ENCODE data around the gene NEXN.

The NEXN gene

GRCh38 chr1:77983997-77984355 is 95.6 kb downstream of the NEXN start:
- no peak for TF ChIP-seq CTCF (IDR thresholded peaks at IDR 0.05; ENCODE audit: insufficient read depth, low read length, poor library complexity, severe bottlenecking)
- no peaks in the 10 kb centered on the region for H3K27me3 ChIP-seq (replicated peaks; ENCODE audit: control insufficient read depth, insufficient read depth, low read length)
- H3K4me3 ChIP-seq (replicated peaks; ENCODE audit: low read depth, low read length) = no peak overlapping the region
- no peaks in the 10 kb centered on the region for H3K36me3 ChIP-seq (ENCODE audit: control insufficient read depth, insufficient read depth, low read length)
- no peak for DNase-seq (ENCODE audit: extremely low read depth, insufficient read length)

DNA sequence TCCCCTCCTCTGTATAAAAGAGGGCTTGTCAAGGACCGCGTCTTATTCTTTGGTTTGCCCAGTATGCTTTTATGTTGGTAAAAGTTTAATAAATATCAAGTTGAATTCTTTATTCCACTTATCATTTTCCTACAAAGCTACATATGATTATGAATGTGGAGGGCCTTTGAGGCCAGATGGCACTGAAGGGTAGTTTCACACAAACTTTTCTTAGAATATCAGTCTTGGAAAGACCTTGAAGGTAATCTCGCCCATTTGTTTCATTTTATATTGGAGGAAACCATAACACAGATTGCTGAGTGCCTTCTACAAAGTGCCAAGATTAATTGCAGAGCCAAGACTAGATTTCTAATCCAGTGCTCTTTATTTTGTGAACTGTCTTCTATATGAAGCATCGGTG is 96.2 kb downstream of the NEXN start:
- no peaks in the 10 kb centered on the region for H3K27me3 ChIP-seq (replicated peaks; ENCODE audit: control insufficient read depth, insufficient read depth, low read length)
- DNase-seq (ENCODE audit: extremely low read depth, insufficient read length) = no peak
- H3K4me3 ChIP-seq (replicated peaks; ENCODE audit: low read depth, low read length) = no peak overlapping the region
- H3K36me3 ChIP-seq (ENCODE audit: control insufficient read depth, insufficient read depth, low read length) = no peaks in the 10 kb centered on the region
- TF ChIP-seq CTCF (IDR thresholded peaks at IDR 0.05; ENCODE audit: insufficient read depth, low read length, poor library complexity, severe bottlenecking) = no peak

DNA sequence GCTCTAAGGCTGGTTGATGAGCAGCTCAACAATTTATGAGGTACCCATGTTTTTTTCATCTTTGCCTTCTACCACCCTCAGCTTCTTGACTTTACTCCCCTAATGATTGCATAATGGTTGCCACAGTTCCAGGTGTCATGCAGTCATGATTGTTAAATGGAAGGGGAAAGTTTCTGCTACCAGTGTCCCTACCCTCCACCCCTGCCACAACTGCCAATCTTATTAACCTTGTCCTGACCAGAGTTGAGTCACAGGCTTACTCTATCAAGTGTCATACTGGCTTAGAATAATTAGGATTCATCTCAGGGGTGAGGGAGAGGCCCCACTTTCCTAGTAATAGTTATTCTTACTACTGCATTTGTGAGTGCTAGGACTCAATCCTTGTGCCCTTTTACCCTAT is 98.4 kb downstream of the NEXN start:
- TF ChIP-seq CTCF (IDR thresholded peaks at IDR 0.05; ENCODE audit: insufficient read depth, low read length, poor library complexity, severe bottlenecking) = no peak
- no peaks in the 10 kb centered on the region for H3K27me3 ChIP-seq (replicated peaks; ENCODE audit: control insufficient read depth, insufficient read depth, low read length)
- no peak for DNase-seq (ENCODE audit: extremely low read depth, insufficient read length)

GRCh38 chr1:77987919-77988318 is 99.5 kb downstream of the NEXN start:
- Histone ChIP-seq H3K36me3 (ENCODE audit: control insufficient read depth, insufficient read depth, low read length) (no peaks in the 10 kb centered on the region), H3K4me3 (replicated peaks; ENCODE audit: low read depth, low read length) (no peak overlapping the region)
- TF ChIP-seq CTCF (IDR thresholded peaks at IDR 0.05; ENCODE audit: insufficient read depth, low read length, poor library complexity, severe bottlenecking) = no peak

More for the DNA sequence above, 98.4 kb downstream of the NEXN start:
- H3K4me3 ChIP-seq (replicated peaks; ENCODE audit: low read depth, low read length) = no peak overlapping the region
- no peaks in the 10 kb centered on the region for H3K36me3 ChIP-seq (ENCODE audit: control insufficient read depth, insufficient read depth, low read length)

GRCh38 chr1:77989744-77990143 is 101.3 kb downstream of the NEXN start:
- TF ChIP-seq CTCF (IDR thresholded peaks at IDR 0.05; ENCODE audit: insufficient read depth, low read length, poor library complexity, severe bottlenecking) = no peak
- DNase-seq (ENCODE audit: extremely low read depth, insufficient read length) = no peak
- no peak overlapping the region for H3K4me3 ChIP-seq (replicated peaks; ENCODE audit: low read depth, low read length)
- H3K36me3 ChIP-seq (ENCODE audit: control insufficient read depth, insufficient read depth, low read length) = no peaks in the 10 kb centered on the region
- no peaks in the 10 kb centered on the region for H3K27me3 ChIP-seq (replicated peaks; ENCODE audit: control insufficient read depth, insufficient read depth, low read length)

More at GRCh38 chr1:77987919-77988318, 99.5 kb downstream of the NEXN start:
- no peaks in the 10 kb centered on the region for H3K27me3 ChIP-seq (replicated peaks; ENCODE audit: control insufficient read depth, insufficient read depth, low read length)
- DNase-seq (ENCODE audit: extremely low read depth, insufficient read length) = no peak

GRCh38 chr1:77990629-77991204 is 102.3 kb downstream of the NEXN start:
- no peaks in the 10 kb centered on the region for H3K27me3 ChIP-seq (replicated peaks; ENCODE audit: control insufficient read depth, insufficient read depth, low read length)
- no peak for TF ChIP-seq CTCF (IDR thresholded peaks at IDR 0.05; ENCODE audit: insufficient read depth, low read length, poor library complexity, severe bottlenecking)
- no peak for DNase-seq (ENCODE audit: extremely low read depth, insufficient read length)
- H3K36me3 ChIP-seq (ENCODE audit: control insufficient read depth, insufficient read depth, low read length) = no peaks in the 10 kb centered on the region; the same call in 1 of the 2 replicates
- H3K4me3 ChIP-seq (replicated peaks; ENCODE audit: low read depth, low read length) = no peak overlapping the region

All from GM06990 (cell line).